SKM-1 treated with dmso at 0.1 percent for 144 hours (cell line): ENCODE data around the gene LRRC71.

Source experiments
- DNase-seq: peaks from one replicate; lab custom pipeline; 2025; ENCODE audit not compliant: unreplicated experiment; lab: John Stamatoyannopoulos, UW

LRRC71 gene

GRCh38 chr1:156920233-156921052 is at the start of gene LRRC71:
Gene LRRC71, plus strand, starts transcription at chr1:156920632. Its CDS starts 172 bp downstream, at chr1:156920804.
- DNase-seq, result no peak

- DNase-seq, result no peak
Observed at GRCh38 chr1:156873659-156874058, 46.8 kb upstream of the LRRC71 start.

- no peak for DNase-seq
Observed at GRCh38 chr1:156874142-156874541, 46.3 kb upstream of the LRRC71 start.

GRCh38 chr1:156874572-156875340 is 45.7 kb upstream of the LRRC71 start:
- DNase-seq, result no peak

GRCh38 chr1:156875341-156875615 is 45.2 kb upstream of the LRRC71 start:
- no peak for DNase-seq

- DNase-seq, result no peak
Observed at GRCh38 chr1:156876281-156876680, 44.2 kb upstream of the LRRC71 start.

GRCh38 chr1:156877433-156878170 is 42.8 kb upstream of the LRRC71 start:
- DNase-seq, result no peak

- DNase-seq, result no peak
Observed at GRCh38 chr1:156879876-156880275, 40.6 kb upstream of the LRRC71 start.

- no peak for DNase-seq
Observed at GRCh38 chr1:156880473-156880872, 40.0 kb upstream of the LRRC71 start.

GRCh38 chr1:156881101-156881500 is 39.3 kb upstream of the LRRC71 start:
- no peak for DNase-seq

GRCh38 chr1:156881663-156882062 is 38.8 kb upstream of the LRRC71 start:
- no peak for DNase-seq

- no peak for DNase-seq
Observed at GRCh38 chr1:156882543-156882942, 37.9 kb upstream of the LRRC71 start.

GRCh38 chr1:156883919-156884318 is 36.5 kb upstream of the LRRC71 start:
- DNase-seq, result no peak

GRCh38 chr1:156884560-156885184 is 35.8 kb upstream of the LRRC71 start:
- DNase-seq, result no peak

GRCh38 chr1:156885314-156885713 is 35.1 kb upstream of the LRRC71 start:
- DNase-seq, result no peak

- DNase-seq, result no peak
Observed at GRCh38 chr1:156885880-156886355, 34.5 kb upstream of the LRRC71 start.

GRCh38 chr1:156886583-156887281 is 33.7 kb upstream of the LRRC71 start:
- no peak for DNase-seq

GRCh38 chr1:156887317-156887716 is 33.1 kb upstream of the LRRC71 start:
- DNase-seq, result no peak

GRCh38 chr1:156887734-156888133 is 32.7 kb upstream of the LRRC71 start:
- DNase-seq, result no peak

- DNase-seq, result peak; percentile 86
Observed at GRCh38 chr1:156889802-156890580, 30.4 kb upstream of the LRRC71 start.
